Transverse colon (tissue), 4 donors: Measurements from ENCODE around the gene GRM1. TPM values are rescaled to one million over a fixed set of nuclear protein-coding genes. Genes with fewer than 3 reads are reported as not detected.

Experiments used
- DNase-seq: peaks from one replicate; pipeline ENCODE4 v3.0.0-alpha.2; 2019
- H3K27ac ChIP-seq, 4 donors: fragments of 200-600 bp; sonication (generic); 2 replicates each; pipeline ENCODE4 v1.5.1; 2016 to 2018; ENCODE audit warnings: inconsistent platforms in 4 of 4
- H3K27me3 ChIP-seq: fragments of 200-600 bp; sonication (generic); 2 replicates; pipeline ENCODE4 v1.5.1; 2017; ENCODE audit warnings: inconsistent platforms
- H3K36me3 ChIP-seq, 4 donors: fragments of 200-600 bp; sonication (generic); 2 replicates each; pipeline ENCODE4 v1.5.1; 2017 to 2019; ENCODE audit warnings: inconsistent platforms in 4 of 4
- H3K4me1 ChIP-seq, 4 donors: fragments of 200-600 bp; sonication (generic); 2 replicates each; pipeline ENCODE4 v1.5.1; 2017 to 2020; ENCODE audit warnings: inconsistent platforms in 4 of 4
- H3K4me3 ChIP-seq, 4 donors: fragments of 200-600 bp; sonication (generic); 1 replicate in 1 of 4; 2 replicates in 3 of 4; pipeline versions ENCODE4 v1.5.1 to v1.6.1; 2017 to 2019; ENCODE audit warnings: inconsistent platforms in 4 of 4
- H3K9me3 ChIP-seq, 2 donors: fragments of 200-600 bp; sonication (generic); 2 replicates each; pipeline ENCODE4 v1.5.1; 2017 to 2019; ENCODE audit warnings: inconsistent platforms in 2 of 2
- CTCF ChIP-seq, 5 experiments: fragments of 200-600 bp in 3 of 5; fragments of 450-650 bp in 2 of 5; sonication (generic) in 3 of 5; IDR thresholded peaks; 1 replicate in 2 of 5; 2 replicates in 3 of 5; pipeline ENCODE4 v1.5.1; 2016 to 2017; ENCODE audit warnings: antibody characterized with exemption in 5 of 5, inconsistent platforms in 3 of 5, mild to moderate bottlenecking in 2 of 5, moderate library complexity in 1 of 5
- EP300 ChIP-seq: sonication (generic); formaldehyde crosslinking; IDR thresholded peaks from one replicate; pipeline ENCODE4 v1.6.1; 2017; ENCODE audit warnings: antibody characterized with exemption, low read depth
- POLR2A ChIP-seq: fragments of 450-650 bp; IDR thresholded peaks from one replicate; pipeline ENCODE4 v1.6.1; 2016; ENCODE audit warnings: antibody characterized with exemption, mild to moderate bottlenecking, moderate library complexity
- POLR2AphosphoS5 ChIP-seq, 3 donors: sonication (generic); formaldehyde crosslinking; IDR thresholded peaks; one replicate each; pipeline ENCODE4 v1.6.1; 2016; ENCODE audit warnings: antibody characterized with exemption in 3 of 3
- WGBS, 2 donors: methylation state at CpG; one replicate each; pipeline ENCODE4 v1.1.5; 2018; ENCODE audit warnings: low coverage in 1 of 2; 5-methylcytosine and 5-hydroxymethylcytosine counted together
- in situ Hi-C, 4 donors: fragments of 200-750 bp; cut with MboI; loops; one replicate each; pipeline versions ENCODE4 v1.15.0 to v1.15.1; 2017; ENCODE audit warnings: low sequenced_read_pairs in 3 of 4, low pct_ligation_motif_present in 1 of 4, low pct_unique_long_range_greater_than_20kb in 1 of 4
- intact Hi-C: fragments of 100-400 bp; cut with DNase I; formaldehyde crosslinking; loops from one replicate; pipeline ENCODE4 v1.15.1; 2023; ENCODE audit warnings: low total_unique reads
- total RNA-seq, 4 donors: library from RNA; depleted of rRNA; stranded (reverse); fragments of >200 nt; gene quantifications; one replicate each; pipeline ENCODE4 v1.1.0, GENCODE V29; 2016

GRM1 gene
- total RNA-seq, 4 donors from 2014 or later, result 0.16 TPM; not detected in 3

GRCh38 chr6:146191612-146192011 lies 162.8 kb downstream of the GRM1 start:
- Histone ChIP-seq H3K27me3 (no peaks in the 10 kb centered on the region), H3K9me3 (no peaks in the 10 kb centered on the region), H3K4me1 (no peaks in the 10 kb centered on the region), H3K4me3 (no peak overlapping the region), H3K27ac (no peak overlapping the region), H3K36me3 (no peaks in the 10 kb centered on the region)
- in situ Hi-C loops, result no loop called here
- 20 to 54% methylated on average over 1 to 2 of the region's 2 CpGs for WGBS, 2 donors
- intact Hi-C loops, result no loop called here
- DNase-seq, result no peak
- TF ChIP-seq CTCF (IDR thresholded peaks at IDR 0.05) (no peak), EP300 (no peak), POLR2A (no peak), POLR2AphosphoS5 (IDR thresholded peaks at IDR 0.05) (no peak)

- DNase-seq, result no peak
- TF ChIP-seq EP300, result no peak
- 58 to 68% methylated on average over 4 of the region's 4 CpGs for WGBS, 2 donors
- no peaks in the 10 kb centered on the region for H3K27me3 ChIP-seq
- no peaks in the 10 kb centered on the region for H3K36me3 ChIP-seq
- H3K4me1 ChIP-seq, result no peaks in the 10 kb centered on the region
- no peaks in the 10 kb centered on the region for H3K9me3 ChIP-seq
- no peak overlapping the region for H3K4me3 ChIP-seq
- in situ Hi-C loops (no loop called here), intact Hi-C loops (no loop called here)
- H3K27ac ChIP-seq, result no peak overlapping the region
Observed at GRCh38 chr6:146194434-146194833, 165.6 kb downstream of the GRM1 start.

- no peaks in the 10 kb centered on the region for H3K36me3 ChIP-seq
- H3K27ac ChIP-seq, result no peak overlapping the region
- TF ChIP-seq POLR2AphosphoS5 (IDR thresholded peaks at IDR 0.05), result no peak
- no peak for TF ChIP-seq POLR2A
- no peak for TF ChIP-seq CTCF (IDR thresholded peaks at IDR 0.05)
- TF ChIP-seq EP300, result no peak
- in situ Hi-C loops (no loop called here), intact Hi-C loops (no loop called here)
- no peak overlapping the region for H3K4me3 ChIP-seq
- no peaks in the 10 kb centered on the region for H3K9me3 ChIP-seq
- H3K4me1 ChIP-seq, result no peaks in the 10 kb centered on the region
- H3K27me3 ChIP-seq, result no peaks in the 10 kb centered on the region
- no peak for DNase-seq
- 57 to 63% methylated on average over 2 of the region's 2 CpGs for WGBS, 2 donors
Observed at GRCh38 chr6:146200176-146200575, 171.3 kb downstream of the GRM1 start.

GRCh38 chr6:146202570-146202969 lies 173.7 kb downstream of the GRM1 start:
- TF ChIP-seq EP300 (no peak), POLR2AphosphoS5 (IDR thresholded peaks at IDR 0.05) (no peak), CTCF (IDR thresholded peaks at IDR 0.05) (no peak), POLR2A (no peak)
- WGBS, 2 donors, result 63 to 78% methylated on average over 4 to 9 of the region's 9 CpGs
- intact Hi-C loops, result no loop called here
- Histone ChIP-seq H3K9me3 (no peaks in the 10 kb centered on the region), H3K4me1 (no peaks in the 10 kb centered on the region), H3K27ac (no peak overlapping the region), H3K27me3 (no peaks in the 10 kb centered on the region), H3K4me3 (no peak overlapping the region), H3K36me3 (no peaks in the 10 kb centered on the region)
- in situ Hi-C loops, result no loop called here
- no peak for DNase-seq

- Histone ChIP-seq H3K4me1 (no peaks in the 10 kb centered on the region), H3K36me3 (no peaks in the 10 kb centered on the region), H3K27ac (no peak overlapping the region), H3K9me3 (no peaks in the 10 kb centered on the region), H3K27me3 (no peaks in the 10 kb centered on the region), H3K4me3 (no peak overlapping the region)
- in situ Hi-C loops, result no loop called here
- DNase-seq, result no peak
- TF ChIP-seq POLR2AphosphoS5 (IDR thresholded peaks at IDR 0.05), result no peak
- 81 to 89% methylated on average over 3 of the region's 3 CpGs for WGBS, 2 donors
- intact Hi-C loops, result no loop called here
Observed at GRCh38 chr6:146209942-146210341, 181.1 kb downstream of the GRM1 start.
